ENCODE measurements around the gene MSRB3.

DNA sequence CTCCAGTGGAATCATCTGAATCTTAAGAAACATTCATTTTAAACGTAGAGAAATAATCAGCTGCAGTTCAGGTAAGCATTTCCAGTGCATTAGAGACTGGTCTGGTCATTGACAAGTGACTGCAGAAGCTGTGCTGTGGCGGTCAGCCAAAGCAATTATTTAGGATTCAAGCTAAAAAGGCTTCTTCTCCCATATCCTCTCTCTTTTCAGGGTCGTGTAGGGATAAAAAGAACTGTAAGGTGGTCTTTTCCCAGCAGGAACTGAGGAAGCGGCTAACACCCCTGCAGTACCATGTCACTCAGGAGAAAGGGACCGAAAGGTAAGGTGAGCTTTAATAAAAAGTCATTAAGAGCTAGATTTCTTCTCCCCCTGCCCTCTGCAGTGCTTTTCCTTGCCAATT lies 48.1 kb downstream of the MSRB3 start:
- TF ChIP-seq, protein P1, sequence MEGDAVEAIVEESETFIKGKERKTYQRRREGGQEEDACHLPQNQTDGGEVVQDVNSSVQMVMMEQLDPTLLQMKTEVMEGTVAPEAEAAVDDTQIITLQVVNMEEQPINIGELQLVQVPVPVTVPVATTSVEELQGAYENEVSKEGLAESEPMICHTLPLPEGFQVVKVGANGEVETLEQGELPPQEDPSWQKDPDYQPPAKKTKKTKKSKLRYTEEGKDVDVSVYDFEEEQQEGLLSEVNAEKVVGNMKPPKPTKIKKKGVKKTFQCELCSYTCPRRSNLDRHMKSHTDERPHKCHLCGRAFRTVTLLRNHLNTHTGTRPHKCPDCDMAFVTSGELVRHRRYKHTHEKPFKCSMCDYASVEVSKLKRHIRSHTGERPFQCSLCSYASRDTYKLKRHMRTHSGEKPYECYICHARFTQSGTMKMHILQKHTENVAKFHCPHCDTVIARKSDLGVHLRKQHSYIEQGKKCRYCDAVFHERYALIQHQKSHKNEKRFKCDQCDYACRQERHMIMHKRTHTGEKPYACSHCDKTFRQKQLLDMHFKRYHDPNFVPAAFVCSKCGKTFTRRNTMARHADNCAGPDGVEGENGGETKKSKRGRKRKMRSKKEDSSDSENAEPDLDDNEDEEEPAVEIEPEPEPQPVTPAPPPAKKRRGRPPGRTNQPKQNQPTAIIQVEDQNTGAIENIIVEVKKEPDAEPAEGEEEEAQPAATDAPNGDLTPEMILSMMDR (IDR thresholded peaks at IDR 0.05; ENCODE audit: insufficient read depth, low read length, poor library complexity, severe bottlenecking), result no peak
- no peak for TF ChIP-seq EZH2phosphoT487 (conservative IDR thresholded peaks at IDR 0.05; ENCODE audit: low read length)
